ENCODE data around the gene GALNT18. TPM values are rescaled to one million over a fixed set of nuclear protein-coding genes. Genes with fewer than 3 reads are reported as not detected.

GALNT18 gene
- total RNA-seq, 1 experiment from 2014 or later: not detected

- no peak overlapping the region for H2AFZ ChIP-seq
- no peak for DNase-seq
- H3F3A ChIP-seq (ENCODE audit: insufficient read depth, low read depth): no peaks in the 10 kb centered on the region
- H3K9me3 ChIP-seq (ENCODE audit: insufficient read depth, low read depth): no peaks in the 10 kb centered on the region
- no peaks in the 10 kb centered on the region for H3K36me3 ChIP-seq (ENCODE audit: low read depth)
- POLR2A ChIA-PET (ENCODE audit: unreplicated experiment): no interaction called here
- CTCF ChIA-PET: no interaction called here
- intact Hi-C loops (cut with micrococcal nuclease; ENCODE audit: unreplicated experiment): no loop called here
- no peaks in the 10 kb centered on the region for H3K9me2 ChIP-seq (ENCODE audit: insufficient read depth)
- H3K79me2 ChIP-seq (ENCODE audit: low read depth): no peaks in the 10 kb centered on the region
- peaks cover 20% of the 10 kb centered on the region for H3K27me3 ChIP-seq (ENCODE audit: insufficient read depth, low read depth)
- H3K27ac ChIP-seq: no peak overlapping the region
- no peak overlapping the region for H3K4me3 ChIP-seq
- H3K4me2 ChIP-seq: no peak overlapping the region
- no peaks in the 10 kb centered on the region for H3K4me1 ChIP-seq (replicated peaks; ENCODE audit: insufficient read depth)
- no peak for TF ChIP-seq EZH2 (IDR thresholded peaks at IDR 0.05; ENCODE audit: low read depth)
- no peak for TF ChIP-seq CTCF (conservative IDR thresholded peaks at IDR 0.05)
- no peaks in the 10 kb centered on the region for H4K20me1 ChIP-seq (ENCODE audit: insufficient read depth)
- BruUV-seq (replicated peaks): no TSS peak
These were observed 247.3 kb downstream of the GALNT18 start for GRCh38 chr11:11374358-11375148.

- Histone ChIP-seq H3K27ac (no peak overlapping the region), H2AFZ (no peak overlapping the region), H3K36me3 (ENCODE audit: low read depth) (no peaks in the 10 kb centered on the region), H3K79me2 (ENCODE audit: low read depth) (no peaks in the 10 kb centered on the region), H3K9me3 (ENCODE audit: insufficient read depth, low read depth) (no peaks in the 10 kb centered on the region), H3K9me2 (ENCODE audit: insufficient read depth) (no peaks in the 10 kb centered on the region), H3K4me3 (no peak overlapping the region), H4K20me1 (ENCODE audit: insufficient read depth) (no peaks in the 10 kb centered on the region), H3K4me1 (replicated peaks; ENCODE audit: insufficient read depth) (no peaks in the 10 kb centered on the region), H3K4me2 (no peak overlapping the region), H3F3A (ENCODE audit: insufficient read depth, low read depth) (no peaks in the 10 kb centered on the region), H3K27me3 (ENCODE audit: insufficient read depth, low read depth) (peaks cover 20% of the 10 kb centered on the region)
- no peak for DNase-seq
- TF ChIP-seq CTCF (conservative IDR thresholded peaks at IDR 0.05) (no peak), EZH2 (IDR thresholded peaks at IDR 0.05; ENCODE audit: low read depth) (no peak)
- ChIA-PET CTCF (no interaction called here), POLR2A (ENCODE audit: unreplicated experiment) (no interaction called here)
- intact Hi-C loops (cut with micrococcal nuclease; ENCODE audit: unreplicated experiment): no loop called here
- no TSS peak for BruUV-seq (replicated peaks)
These were observed 247.9 kb downstream of the GALNT18 start for GRCh38 chr11:11373934-11374333.

GRCh38 chr11:11372461-11372860 is 249.3 kb downstream of the GALNT18 start:
- Histone ChIP-seq H3F3A (ENCODE audit: insufficient read depth, low read depth) (no peaks in the 10 kb centered on the region), H3K36me3 (ENCODE audit: low read depth) (no peaks in the 10 kb centered on the region), H3K4me3 (no peak overlapping the region), H3K4me2 (no peak overlapping the region), H3K9me3 (ENCODE audit: insufficient read depth, low read depth) (no peaks in the 10 kb centered on the region), H4K20me1 (ENCODE audit: insufficient read depth) (no peaks in the 10 kb centered on the region), H3K27me3 (ENCODE audit: insufficient read depth, low read depth) (peaks cover 20% of the 10 kb centered on the region), H2AFZ (no peak overlapping the region), H3K9me2 (ENCODE audit: insufficient read depth) (no peaks in the 10 kb centered on the region), H3K27ac (no peak overlapping the region), H3K79me2 (ENCODE audit: low read depth) (no peaks in the 10 kb centered on the region), H3K4me1 (replicated peaks; ENCODE audit: insufficient read depth) (no peaks in the 10 kb centered on the region)
- BruUV-seq (replicated peaks): no TSS peak
- CTCF ChIA-PET: no interaction called here
- no peak for DNase-seq
- intact Hi-C loops (cut with micrococcal nuclease; ENCODE audit: unreplicated experiment): no loop called here
- POLR2A ChIA-PET (ENCODE audit: unreplicated experiment): no interaction called here
- TF ChIP-seq EZH2 (IDR thresholded peaks at IDR 0.05; ENCODE audit: low read depth): no peak
- no peak for TF ChIP-seq CTCF (conservative IDR thresholded peaks at IDR 0.05)
